Activated CD4-positive, alpha-beta T cell treated with anti-CD3 and anti-CD28 coated beads, Interleukin-2, amount 50 U/mL, for 1 hour (primary cell): ENCODE measurements around the gene SRP72.
"Not testable (repeated sequence)": the region's sequence is repeated elsewhere in the genome, so short reads cannot be mapped to it uniquely, and the experiment has no call there.

Experiments
- DNase-seq: peaks from one replicate; pipeline ENCODE4 v3.0.0-alpha.2; 2020

The SRP72 gene

GRCh38 chr4:56467284-56468096 is at the start of gene SRP72:
Gene SRP72, plus strand, starts transcription at chr4:56467617. Its CDS starts 19 bp downstream, at chr4:56467636.
- DNase-seq: peak; percentile 88

- no peak for DNase-seq
Observed at GRCh38 chr4:56424176-56424575, 43.2 kb upstream of the SRP72 start.

GRCh38 chr4:56424697-56425514 is 42.5 kb upstream of the SRP72 start:
- peak; percentile 36 for DNase-seq

GRCh38 chr4:56425518-56425917 is 41.9 kb upstream of the SRP72 start:
- no peak for DNase-seq

- no peak for DNase-seq
Observed at GRCh38 chr4:56426273-56426672, 41.1 kb upstream of the SRP72 start.

- no peak for DNase-seq
Observed at GRCh38 chr4:56427179-56427578, 40.2 kb upstream of the SRP72 start.

GRCh38 chr4:56430203-56430602 is 37.2 kb upstream of the SRP72 start:
- DNase-seq: no peak

- no peak for DNase-seq
Observed at GRCh38 chr4:56433280-56433679, 34.1 kb upstream of the SRP72 start.

GRCh38 chr4:56434599-56435139 is 32.7 kb upstream of the SRP72 start:
- DNase-seq: peak; percentile 15

GRCh38 chr4:56435140-56435926 is 32.1 kb upstream of the SRP72 start, which contains the start of gene PPAT:
Gene PPAT, minus strand, starts transcription at chr4:56435615. Its CDS starts 138 bp downstream, at chr4:56435477.
- DNase-seq: peak; percentile 99

- no peak for DNase-seq
Observed at GRCh38 chr4:56438766-56439165, 28.7 kb upstream of the SRP72 start.

- no peak for DNase-seq
Observed at GRCh38 chr4:56440983-56441382, 26.4 kb upstream of the SRP72 start.

- DNase-seq: no peak
Observed at GRCh38 chr4:56444719-56445118, 22.7 kb upstream of the SRP72 start.

GRCh38 chr4:56445699-56446098 is 21.7 kb upstream of the SRP72 start:
- DNase-seq: no peak

GRCh38 chr4:56448301-56448700 is 19.1 kb upstream of the SRP72 start:
- DNase-seq: no peak

- not testable (repeated sequence) for DNase-seq
Observed at GRCh38 chr4:56449475-56449874, 17.9 kb upstream of the SRP72 start.

- DNase-seq: no peak
Observed at GRCh38 chr4:56450342-56450741, 17.1 kb upstream of the SRP72 start.

- no peak for DNase-seq
Observed at GRCh38 chr4:56460085-56460484, 7.3 kb upstream of the SRP72 start.

GRCh38 chr4:56462157-56462556 is 5.3 kb upstream of the SRP72 start:
- no peak for DNase-seq

- no peak for DNase-seq
Observed at GRCh38 chr4:56463711-56464110, 3.7 kb upstream of the SRP72 start.

- no peak for DNase-seq
Observed at GRCh38 chr4:56464581-56464980, 2.8 kb upstream of the SRP72 start.

GRCh38 chr4:56465599-56466295 is 1.7 kb upstream of the SRP72 start:
- no peak for DNase-seq
